Panc1 (cell line): ENCODE measurements around the gene UGT1A4.

ENCODE experiments used
- POLR2AphosphoS5 ChIP-seq: IDR thresholded peaks from 2 replicates; pipeline ENCODE4 v1.6.1; 2012; ENCODE audit warnings: mild to moderate bottlenecking, low read depth, low read length, moderate library complexity
- SIN3A ChIP-seq: IDR thresholded peaks from 2 replicates; pipeline ENCODE4 v1.6.1; 2012; ENCODE audit warnings: low read depth, mild to moderate bottlenecking, low read length, moderate library complexity, borderline replicate concordance; ENCODE audit not compliant: insufficient read depth
- TF ChIP-seq, protein P1 (sequence below): fragments of 450-650 bp; IDR thresholded peaks from 2 replicates; pipeline ENCODE4 v1.5.1; 2017; ENCODE audit warnings: mild to moderate bottlenecking
- TF ChIP-seq, protein P2 (sequence below), 2 experiments: IDR thresholded peaks; 2 replicates each; pipeline ENCODE4 v1.6.1; 2011 to 2012; ENCODE audit warnings: low read depth in 2 of 2, control low read depth in 1 of 2, low read length in 1 of 2, mild to moderate bottlenecking in 1 of 2, moderate library complexity in 1 of 2; ENCODE audit not compliant: insufficient read depth in 1 of 2

DNA sequence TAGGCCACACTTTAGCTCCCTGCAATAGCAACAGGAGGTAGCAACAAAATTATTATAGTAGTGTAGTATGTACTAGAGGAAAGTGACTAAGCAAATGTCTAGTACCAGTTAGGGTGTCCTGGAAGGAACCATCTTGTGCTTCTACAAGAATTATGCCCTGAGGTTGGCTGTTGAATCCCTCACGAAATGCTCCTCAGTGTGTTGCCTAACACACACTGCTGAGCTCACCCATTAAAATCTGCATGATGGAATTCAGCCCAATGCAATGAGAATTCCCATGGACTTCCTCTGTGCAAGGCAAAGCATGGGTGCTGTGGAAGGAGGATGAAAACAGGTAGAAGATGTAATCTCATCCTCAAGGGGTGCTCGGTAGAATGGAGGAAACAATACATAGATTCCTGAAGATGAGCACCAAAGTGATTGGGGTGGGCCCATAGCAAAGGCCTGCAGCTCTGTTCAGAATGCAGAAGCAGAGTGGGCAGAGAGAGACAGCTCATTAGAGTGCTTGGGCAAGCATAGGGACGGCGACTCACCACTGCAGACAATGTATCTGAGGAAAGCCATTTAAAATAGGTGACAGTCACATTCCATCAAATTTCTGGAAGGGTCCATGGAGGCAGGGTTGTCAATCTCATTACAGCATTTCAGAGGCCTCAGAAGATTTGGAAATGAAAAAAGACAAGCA, 38.0 kb upstream of the UGT1A4 start:
- TF ChIP-seq, protein P1, sequence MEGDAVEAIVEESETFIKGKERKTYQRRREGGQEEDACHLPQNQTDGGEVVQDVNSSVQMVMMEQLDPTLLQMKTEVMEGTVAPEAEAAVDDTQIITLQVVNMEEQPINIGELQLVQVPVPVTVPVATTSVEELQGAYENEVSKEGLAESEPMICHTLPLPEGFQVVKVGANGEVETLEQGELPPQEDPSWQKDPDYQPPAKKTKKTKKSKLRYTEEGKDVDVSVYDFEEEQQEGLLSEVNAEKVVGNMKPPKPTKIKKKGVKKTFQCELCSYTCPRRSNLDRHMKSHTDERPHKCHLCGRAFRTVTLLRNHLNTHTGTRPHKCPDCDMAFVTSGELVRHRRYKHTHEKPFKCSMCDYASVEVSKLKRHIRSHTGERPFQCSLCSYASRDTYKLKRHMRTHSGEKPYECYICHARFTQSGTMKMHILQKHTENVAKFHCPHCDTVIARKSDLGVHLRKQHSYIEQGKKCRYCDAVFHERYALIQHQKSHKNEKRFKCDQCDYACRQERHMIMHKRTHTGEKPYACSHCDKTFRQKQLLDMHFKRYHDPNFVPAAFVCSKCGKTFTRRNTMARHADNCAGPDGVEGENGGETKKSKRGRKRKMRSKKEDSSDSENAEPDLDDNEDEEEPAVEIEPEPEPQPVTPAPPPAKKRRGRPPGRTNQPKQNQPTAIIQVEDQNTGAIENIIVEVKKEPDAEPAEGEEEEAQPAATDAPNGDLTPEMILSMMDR, result no peak
- TF ChIP-seq POLR2AphosphoS5, result no peak
- TF ChIP-seq, protein P2, sequence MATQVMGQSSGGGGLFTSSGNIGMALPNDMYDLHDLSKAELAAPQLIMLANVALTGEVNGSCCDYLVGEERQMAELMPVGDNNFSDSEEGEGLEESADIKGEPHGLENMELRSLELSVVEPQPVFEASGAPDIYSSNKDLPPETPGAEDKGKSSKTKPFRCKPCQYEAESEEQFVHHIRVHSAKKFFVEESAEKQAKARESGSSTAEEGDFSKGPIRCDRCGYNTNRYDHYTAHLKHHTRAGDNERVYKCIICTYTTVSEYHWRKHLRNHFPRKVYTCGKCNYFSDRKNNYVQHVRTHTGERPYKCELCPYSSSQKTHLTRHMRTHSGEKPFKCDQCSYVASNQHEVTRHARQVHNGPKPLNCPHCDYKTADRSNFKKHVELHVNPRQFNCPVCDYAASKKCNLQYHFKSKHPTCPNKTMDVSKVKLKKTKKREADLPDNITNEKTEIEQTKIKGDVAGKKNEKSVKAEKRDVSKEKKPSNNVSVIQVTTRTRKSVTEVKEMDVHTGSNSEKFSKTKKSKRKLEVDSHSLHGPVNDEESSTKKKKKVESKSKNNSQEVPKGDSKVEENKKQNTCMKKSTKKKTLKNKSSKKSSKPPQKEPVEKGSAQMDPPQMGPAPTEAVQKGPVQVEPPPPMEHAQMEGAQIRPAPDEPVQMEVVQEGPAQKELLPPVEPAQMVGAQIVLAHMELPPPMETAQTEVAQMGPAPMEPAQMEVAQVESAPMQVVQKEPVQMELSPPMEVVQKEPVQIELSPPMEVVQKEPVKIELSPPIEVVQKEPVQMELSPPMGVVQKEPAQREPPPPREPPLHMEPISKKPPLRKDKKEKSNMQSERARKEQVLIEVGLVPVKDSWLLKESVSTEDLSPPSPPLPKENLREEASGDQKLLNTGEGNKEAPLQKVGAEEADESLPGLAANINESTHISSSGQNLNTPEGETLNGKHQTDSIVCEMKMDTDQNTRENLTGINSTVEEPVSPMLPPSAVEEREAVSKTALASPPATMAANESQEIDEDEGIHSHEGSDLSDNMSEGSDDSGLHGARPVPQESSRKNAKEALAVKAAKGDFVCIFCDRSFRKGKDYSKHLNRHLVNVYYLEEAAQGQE (IDR thresholded peaks at IDR 0.05; ENCODE audit: insufficient read depth in 1 of 2, low read depth in 2 of 2, low read length in 1 of 2), result no peak
- no peak for TF ChIP-seq SIN3A
